H9 (cell line): ENCODE results near the gene NPAS3. TPM values are rescaled to one million over a fixed set of nuclear protein-coding genes. Genes with fewer than 3 reads are reported as not detected.

Experiments used
- DNase-seq: peaks from one replicate; pipeline ENCODE4 v3.0.0-alpha.2; 2017
- H2AFZ ChIP-seq: one replicate; pipeline ENCODE4 v1.6.1; 2013; ENCODE audit warnings: mild to moderate bottlenecking, low read length, control low read depth, moderate library complexity
- H2AK5ac ChIP-seq: 2 replicates; pipeline ENCODE4 v1.6.1; 2013; ENCODE audit warnings: low read length, control low read depth, mixed read lengths; ENCODE audit not compliant: insufficient read length
- H2BK120ac ChIP-seq: one replicate; pipeline ENCODE4 v1.6.1; 2013; ENCODE audit warnings: low read depth, mild to moderate bottlenecking, low read length, control low read depth, inconsistent platforms; ENCODE audit not compliant: poor library complexity, severe bottlenecking
- H2BK12ac ChIP-seq: 2 replicates; pipeline ENCODE4 v1.6.1; 2013; ENCODE audit warnings: low read length, control low read depth, mixed read lengths, low read depth; ENCODE audit not compliant: insufficient read length
- H2BK15ac ChIP-seq: 2 replicates; pipeline ENCODE4 v1.6.1; 2013; ENCODE audit warnings: low read depth, low read length, control low read depth
- H2BK20ac ChIP-seq: one replicate; pipeline ENCODE4 v1.6.1; 2013; ENCODE audit warnings: low read depth, mild to moderate bottlenecking, low read length, control low read depth, inconsistent platforms; ENCODE audit not compliant: poor library complexity, severe bottlenecking
- H2BK5ac ChIP-seq: 2 replicates; pipeline ENCODE4 v1.6.1; 2013; ENCODE audit warnings: low read length, control low read depth, mixed read lengths; ENCODE audit not compliant: insufficient read length
- H3K14ac ChIP-seq: 2 replicates; pipeline ENCODE4 v1.6.1; 2013; ENCODE audit warnings: low read length, control low read depth; ENCODE audit not compliant: insufficient read depth
- H3K18ac ChIP-seq: 2 replicates; pipeline ENCODE4 v1.6.1; 2013; ENCODE audit warnings: low read depth, mild to moderate bottlenecking, mixed read lengths, low read length, control low read depth; ENCODE audit not compliant: insufficient read length
- H3K23ac ChIP-seq: 2 replicates; pipeline ENCODE4 v1.6.1; 2013; ENCODE audit warnings: low read length, control low read depth, mixed read lengths, low read depth; ENCODE audit not compliant: insufficient read length
- H3K23me2 ChIP-seq: 2 replicates; pipeline ENCODE4 v1.6.1; 2013; ENCODE audit warnings: low read depth, mild to moderate bottlenecking, mixed read lengths, low read length, control low read depth; ENCODE audit not compliant: insufficient read length, poor library complexity, severe bottlenecking
- H3K27ac ChIP-seq: 2 replicates; pipeline ENCODE4 v1.5.1; 2013; ENCODE audit warnings: low read length, control low read depth, mixed read lengths, low read depth; ENCODE audit not compliant: insufficient read length
- H3K27me3 ChIP-seq: 2 replicates; pipeline ENCODE4 v1.6.1; 2013; ENCODE audit warnings: low read length, control low read depth, inconsistent platforms; ENCODE audit not compliant: insufficient read depth
- H3K4ac ChIP-seq: 2 replicates; pipeline ENCODE4 v1.6.1; 2013; ENCODE audit warnings: low read depth, mild to moderate bottlenecking, control low read depth, inconsistent platforms, low read length, moderate library complexity
- H3K4me1 ChIP-seq: 2 replicates; pipeline ENCODE4 v1.6.1; 2013; ENCODE audit warnings: low read length, control low read depth, inconsistent platforms; ENCODE audit not compliant: insufficient read depth
- H3K4me2 ChIP-seq: 2 replicates; pipeline ENCODE4 v1.6.1; 2013; ENCODE audit warnings: low read length, control low read depth, mixed read lengths; ENCODE audit not compliant: insufficient read length, insufficient read depth
- H3K56ac ChIP-seq: 2 replicates; pipeline ENCODE4 v1.6.1; 2013; ENCODE audit warnings: low read depth, mild to moderate bottlenecking, mixed read lengths, low read length, control low read depth; ENCODE audit not compliant: insufficient read length
- H3K79me1 ChIP-seq: 2 replicates; pipeline ENCODE4 v1.6.1; 2013; ENCODE audit warnings: low read depth, mild to moderate bottlenecking, moderate library complexity, low read length, control low read depth, inconsistent platforms; ENCODE audit not compliant: insufficient read depth, poor library complexity, severe bottlenecking
- H3K79me2 ChIP-seq: 2 replicates; pipeline ENCODE4 v1.6.1; 2013; ENCODE audit warnings: low read length, control low read depth, inconsistent platforms; ENCODE audit not compliant: insufficient read depth
- H3K9ac ChIP-seq: 2 replicates; pipeline ENCODE4 v1.6.1; 2013; ENCODE audit warnings: low read length, control low read depth, mixed read lengths; ENCODE audit not compliant: insufficient read length; ENCODE audit errors: extremely low read depth
- H3K9me3 ChIP-seq: one replicate; pipeline ENCODE4 v1.6.1; 2013; ENCODE audit warnings: low read depth, low read length, inconsistent platforms; ENCODE audit not compliant: control insufficient read depth
- H3T11ph ChIP-seq: one replicate; pipeline ENCODE4 v1.6.1; 2013; ENCODE audit warnings: mild to moderate bottlenecking, low read length, control low read depth, inconsistent platforms
- H4K20me1 ChIP-seq: one replicate; pipeline ENCODE4 v1.6.1; 2013; ENCODE audit not compliant: control insufficient read depth, insufficient read length, insufficient read depth
- H4K5ac ChIP-seq: 2 replicates; pipeline ENCODE4 v1.6.1; 2013; ENCODE audit warnings: low read depth, mild to moderate bottlenecking, mixed read lengths, low read length, control low read depth; ENCODE audit not compliant: insufficient read length
- H4K8ac ChIP-seq: replicated peaks from 2 replicates; pipeline ENCODE4 v1.6.1; 2013; ENCODE audit warnings: low read length, control low read depth, mixed read lengths, low read depth; ENCODE audit not compliant: insufficient read length
- H4K91ac ChIP-seq: 2 replicates; pipeline ENCODE4 v1.6.1; 2013; ENCODE audit warnings: low read depth, mild to moderate bottlenecking, moderate library complexity, mixed read lengths, low read length, control low read depth; ENCODE audit not compliant: insufficient read length
- H3K27ac Mint-ChIP-seq, 3 experiments: 2 replicates in 2 of 3; 3 replicates in 1 of 3; pipeline ENCODE4 v1.8.0; 2020 to 2021; ENCODE audit warnings: mixed read lengths in 3 of 3, mild to moderate bottlenecking in 1 of 3, moderate library complexity in 1 of 3
- H3K27me3 Mint-ChIP-seq: 2 replicates; pipeline ENCODE4 v1.8.0; 2021; ENCODE audit warnings: low read depth, mild to moderate bottlenecking, moderate library complexity, mixed read lengths
- H3K36me3 Mint-ChIP-seq, 3 experiments: 2 replicates in 2 of 3; 3 replicates in 1 of 3; pipeline ENCODE4 v1.8.0; 2020 to 2021; ENCODE audit warnings: low read depth in 3 of 3, mixed read lengths in 3 of 3; ENCODE audit not compliant: insufficient read depth in 1 of 3
- H3K4me1 Mint-ChIP-seq, 2 experiments: 2 replicates each; pipeline ENCODE4 v1.8.0; 2020; ENCODE audit warnings: mixed read lengths in 2 of 2
- H3K4me3 Mint-ChIP-seq, 2 experiments: 2 replicates in 1 of 2; 3 replicates in 1 of 2; pipeline ENCODE4 v1.8.0; 2020 to 2021; ENCODE audit warnings: mild to moderate bottlenecking in 2 of 2, mixed read lengths in 2 of 2, moderate library complexity in 1 of 2
- H3K9me3 Mint-ChIP-seq, 2 experiments: 2 replicates in 1 of 2; 3 replicates in 1 of 2; pipeline ENCODE4 v1.8.0; 2020; ENCODE audit warnings: mild to moderate bottlenecking in 2 of 2, mixed read lengths in 2 of 2, moderate library complexity in 1 of 2
- WGBS: extraction: QIAGEN DNeasy Blood & Tissue Kit; methylation state at CpG from one replicate; pipeline ENCODE4 v1.1.7; 2013; ENCODE audit warnings: missing lambda C conversion rate, low lambda C conversion rate, mixed read lengths; ENCODE audit not compliant: insufficient read length; ENCODE audit errors: extremely low coverage; 5-methylcytosine and 5-hydroxymethylcytosine counted together
- total RNA-seq: library from RNA; stranded (reverse); gene quantifications from 2 replicates; pipeline ENCODE4 v1.2.1, GENCODE V29; 2021
- TF ChIP-seq, protein P1 (sequence below): fragments of 200-600 bp; sonication (generic); conservative IDR thresholded peaks from 3 replicates; pipeline ENCODE4 v1.8.0; 2021; ENCODE audit warnings: antibody characterized with exemption, mild to moderate bottlenecking

The NPAS3 gene
- total RNA-seq, 1 experiment from 2014 or later = 0.17 TPM

DNA sequence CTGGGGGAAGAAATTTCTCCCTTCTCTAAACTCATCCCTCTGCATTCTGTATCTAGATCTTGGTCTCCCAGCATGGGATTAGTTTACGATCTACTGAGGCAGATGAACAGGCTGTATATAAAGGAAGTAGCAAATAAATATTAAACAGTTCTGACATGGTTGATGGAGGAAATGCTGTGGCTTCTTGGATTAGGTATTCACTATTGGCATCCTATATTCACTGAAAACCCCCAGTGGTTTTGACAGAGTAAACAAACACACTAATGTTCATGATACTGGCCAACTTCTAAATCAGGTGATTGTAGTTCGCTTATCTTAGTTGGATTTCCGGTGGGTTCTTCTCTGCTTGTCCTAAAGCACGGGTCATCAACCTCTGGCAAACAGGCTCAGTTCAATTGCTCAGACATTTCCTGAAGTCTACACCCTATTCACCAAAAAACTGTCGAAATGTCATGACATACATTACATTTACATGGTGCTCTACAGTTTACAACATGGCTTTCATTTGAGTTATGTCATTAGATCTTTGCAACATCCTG, 578.3 kb downstream of the NPAS3 start:
- no peaks in the 10 kb centered on the region for H3K9me3 Mint-ChIP-seq
- H3K9ac ChIP-seq = no peak overlapping the region

More for the DNA sequence above, 578.3 kb downstream of the NPAS3 start:
- H4K8ac ChIP-seq = no peak overlapping the region
- H3T11ph ChIP-seq = no peak overlapping the region
- TF ChIP-seq, protein P1, sequence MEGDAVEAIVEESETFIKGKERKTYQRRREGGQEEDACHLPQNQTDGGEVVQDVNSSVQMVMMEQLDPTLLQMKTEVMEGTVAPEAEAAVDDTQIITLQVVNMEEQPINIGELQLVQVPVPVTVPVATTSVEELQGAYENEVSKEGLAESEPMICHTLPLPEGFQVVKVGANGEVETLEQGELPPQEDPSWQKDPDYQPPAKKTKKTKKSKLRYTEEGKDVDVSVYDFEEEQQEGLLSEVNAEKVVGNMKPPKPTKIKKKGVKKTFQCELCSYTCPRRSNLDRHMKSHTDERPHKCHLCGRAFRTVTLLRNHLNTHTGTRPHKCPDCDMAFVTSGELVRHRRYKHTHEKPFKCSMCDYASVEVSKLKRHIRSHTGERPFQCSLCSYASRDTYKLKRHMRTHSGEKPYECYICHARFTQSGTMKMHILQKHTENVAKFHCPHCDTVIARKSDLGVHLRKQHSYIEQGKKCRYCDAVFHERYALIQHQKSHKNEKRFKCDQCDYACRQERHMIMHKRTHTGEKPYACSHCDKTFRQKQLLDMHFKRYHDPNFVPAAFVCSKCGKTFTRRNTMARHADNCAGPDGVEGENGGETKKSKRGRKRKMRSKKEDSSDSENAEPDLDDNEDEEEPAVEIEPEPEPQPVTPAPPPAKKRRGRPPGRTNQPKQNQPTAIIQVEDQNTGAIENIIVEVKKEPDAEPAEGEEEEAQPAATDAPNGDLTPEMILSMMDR = no peak
- no peak overlapping the region for H4K5ac ChIP-seq
- H3K14ac ChIP-seq = no peak overlapping the region
- H2BK15ac ChIP-seq = no peak overlapping the region
- Mint-ChIP-seq H3K36me3 (no peaks in the 10 kb centered on the region), H3K4me1 (peaks cover 0 to 3% of the 10 kb centered on the region in 2 experiments; a peak in 1 of 4 replicates), H3K27ac (no peak overlapping the region), H3K4me3 (no peak overlapping the region), H3K27me3 (no peaks in the 10 kb centered on the region)
- no peak overlapping the region for H2BK20ac ChIP-seq
- no peaks in the 10 kb centered on the region for H3K23me2 ChIP-seq
- no peaks in the 10 kb centered on the region for H3K27me3 ChIP-seq
- no peaks in the 10 kb centered on the region for H3K4me1 ChIP-seq
- no peaks in the 10 kb centered on the region for H4K20me1 ChIP-seq
- H3K79me1 ChIP-seq = no peaks in the 10 kb centered on the region
- H3K9me3 ChIP-seq = no peaks in the 10 kb centered on the region
- no peak overlapping the region for H2BK5ac ChIP-seq
- no peak overlapping the region for H3K4ac ChIP-seq
- H3K4me2 ChIP-seq = no peak overlapping the region
- H2AK5ac ChIP-seq = no peak overlapping the region
- no peak overlapping the region for H3K56ac ChIP-seq
- no peak overlapping the region for H2BK12ac ChIP-seq
- H3K79me2 ChIP-seq = no peaks in the 10 kb centered on the region
- H4K91ac ChIP-seq = no peak overlapping the region
- no peak for DNase-seq
- H3K23ac ChIP-seq = no peak overlapping the region
- no peak overlapping the region for H3K27ac ChIP-seq
- H2AFZ ChIP-seq = no peak overlapping the region
- WGBS = no CpG with 5 or more reads among the region's 5 CpGs
- H2BK120ac ChIP-seq = no peak overlapping the region
- H3K18ac ChIP-seq = no peak overlapping the region
